Measurements from ENCODE around the gene RABL6. TPM values are rescaled to one million over a fixed set of nuclear protein-coding genes. Genes with fewer than 3 reads are reported as not detected.
A peak's percentile ranks its signal among the peaks of the same experiment; 100 is the strongest.
"Not testable (repeated sequence)": the region's sequence is repeated elsewhere in the genome, so short reads cannot be mapped to it uniquely, and the experiment has no call there.

RABL6 gene
- polyA plus RNA-seq, 4 donors = 56.6 to 76.5 (median 64.3) TPM

DNA sequence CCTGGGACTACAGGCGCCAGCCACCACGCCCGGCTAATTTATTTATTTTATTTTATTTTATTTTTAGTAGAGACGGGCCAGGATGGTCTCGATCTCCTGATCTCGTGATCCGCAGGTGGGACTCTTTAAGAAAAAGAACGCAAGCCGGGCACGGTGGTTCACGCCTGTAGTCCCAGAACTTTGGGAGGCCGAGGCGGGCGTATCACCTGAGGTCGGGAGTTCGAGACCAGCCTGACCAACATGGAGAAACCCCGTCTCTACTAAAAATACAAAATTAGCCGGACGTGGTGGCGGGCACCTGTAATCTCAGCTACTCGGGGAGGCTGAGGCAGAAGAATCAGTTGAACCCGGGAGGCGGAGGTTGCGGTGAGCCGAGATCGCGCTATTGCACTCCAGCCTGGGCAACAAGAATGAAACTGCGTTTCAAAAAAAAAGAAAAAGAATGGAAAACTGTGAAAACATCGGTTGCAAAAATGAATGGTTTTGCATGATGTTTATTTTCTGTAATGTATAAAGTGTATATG lies 59.2 kb downstream of the RABL6 start:
- DNase-seq (ENCODE audit: low read depth in 4 of 4, low spot score in 3 of 4) = not testable (repeated sequence)

DNA sequence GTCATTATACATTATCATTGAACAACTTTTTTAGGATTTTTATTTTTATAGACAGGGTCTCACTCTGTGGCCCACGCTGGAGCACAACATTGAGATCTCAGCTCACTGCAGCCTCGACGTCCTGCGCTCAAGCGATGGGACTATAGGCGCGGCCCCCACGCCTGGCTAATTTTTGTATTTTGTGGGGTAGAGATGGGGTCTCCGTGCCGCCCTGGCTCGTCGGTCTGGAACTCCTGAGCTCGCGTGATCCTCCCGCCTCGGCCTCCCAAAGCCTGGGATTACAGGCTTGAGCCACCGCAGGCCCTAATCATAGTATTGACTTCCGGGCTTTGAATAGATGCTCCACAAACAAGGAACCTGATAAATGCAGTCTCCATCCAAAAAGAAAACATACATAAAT lies 59.7 kb downstream of the RABL6 start:
- DNase-seq (ENCODE audit: low read depth in 4 of 4, low spot score in 3 of 4) = no peak

DNA sequence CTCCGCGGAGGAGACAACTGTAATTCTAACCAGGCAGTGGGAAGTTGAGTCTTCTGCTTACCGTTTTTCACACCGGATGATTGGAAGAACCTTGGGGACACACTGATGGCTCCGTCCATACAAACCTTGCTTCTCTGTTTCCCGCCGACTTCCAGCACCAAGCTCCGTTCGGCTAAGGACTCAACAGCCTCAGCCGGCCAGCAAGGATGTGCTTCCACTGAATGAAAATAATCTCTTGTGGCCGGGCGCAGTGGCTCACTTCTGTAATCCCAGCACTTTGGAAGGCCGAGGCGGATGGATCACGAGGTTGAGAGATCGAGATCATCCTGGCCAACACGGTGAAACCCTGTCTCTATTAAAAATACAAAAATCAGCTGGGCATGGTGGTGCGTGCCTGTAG lies 60.2 kb downstream of the RABL6 start:
- no peak for DNase-seq (ENCODE audit: low read depth in 4 of 4, low spot score in 3 of 4)

DNA sequence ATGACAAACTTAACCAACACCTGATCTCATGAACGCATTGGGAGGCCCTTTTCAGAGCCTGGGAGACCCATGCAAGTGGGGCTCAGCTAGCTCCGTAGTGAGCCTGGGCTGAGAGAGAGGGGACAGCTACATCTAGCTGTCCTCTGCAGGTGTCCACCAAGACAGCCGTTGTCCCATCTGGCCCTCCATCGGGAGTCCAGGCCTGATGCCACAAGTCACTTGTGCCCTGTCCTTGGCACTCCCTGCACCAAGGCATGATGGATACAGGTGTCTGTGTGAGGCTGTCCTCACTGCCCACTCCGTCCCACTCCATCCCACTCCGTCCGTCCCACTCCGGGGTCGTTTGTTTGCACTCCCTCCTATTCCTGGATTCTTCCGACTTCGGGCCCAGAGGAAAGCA lies 60.9 kb downstream of the RABL6 start:
- DNase-seq (ENCODE audit: low read depth in 4 of 4, low spot score in 3 of 4) = no peak

DNA sequence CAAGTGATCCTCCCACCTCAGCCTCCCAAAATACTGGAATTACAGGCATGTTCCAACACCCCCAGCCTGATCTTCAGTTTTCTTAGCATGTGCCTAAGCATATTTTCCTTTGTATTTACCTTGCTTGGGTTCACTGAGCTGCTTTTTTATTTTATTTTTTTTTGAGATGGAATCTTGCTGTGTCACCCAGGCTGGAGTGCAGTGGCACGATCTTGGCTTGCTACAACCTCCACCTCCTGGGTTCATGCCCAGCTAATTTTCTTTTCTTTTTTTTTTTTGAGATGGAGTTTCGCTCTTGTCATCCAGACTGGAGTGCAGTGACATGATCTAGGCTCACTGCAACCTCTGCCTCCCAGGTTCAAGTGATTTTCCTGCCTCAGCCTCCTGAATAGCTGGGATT lies 61.9 kb downstream of the RABL6 start:
- not testable (repeated sequence) for DNase-seq (ENCODE audit: low read depth in 4 of 4, low spot score in 3 of 4)

DNA sequence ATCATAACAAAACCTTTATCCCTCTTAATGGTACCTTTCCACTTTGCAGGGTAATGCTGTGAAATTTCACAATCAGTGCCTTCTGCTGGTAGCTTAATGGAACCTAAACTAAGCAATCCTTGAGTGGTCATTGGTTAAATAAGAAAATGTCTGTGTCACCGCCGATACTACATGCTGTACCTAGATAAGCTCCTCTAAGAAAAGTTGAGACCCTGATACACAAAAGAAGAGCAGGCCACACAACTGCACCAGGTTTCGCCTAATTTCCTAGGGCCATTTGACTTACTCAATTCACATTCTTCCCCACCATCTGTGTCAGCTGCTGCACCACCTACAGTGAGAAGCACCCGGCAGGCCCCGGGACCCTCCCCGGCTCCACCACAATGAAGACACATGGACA lies 67.4 kb downstream of the RABL6 start:
- no peak for DNase-seq (ENCODE audit: low read depth in 4 of 4, low spot score in 3 of 4)

DNA sequence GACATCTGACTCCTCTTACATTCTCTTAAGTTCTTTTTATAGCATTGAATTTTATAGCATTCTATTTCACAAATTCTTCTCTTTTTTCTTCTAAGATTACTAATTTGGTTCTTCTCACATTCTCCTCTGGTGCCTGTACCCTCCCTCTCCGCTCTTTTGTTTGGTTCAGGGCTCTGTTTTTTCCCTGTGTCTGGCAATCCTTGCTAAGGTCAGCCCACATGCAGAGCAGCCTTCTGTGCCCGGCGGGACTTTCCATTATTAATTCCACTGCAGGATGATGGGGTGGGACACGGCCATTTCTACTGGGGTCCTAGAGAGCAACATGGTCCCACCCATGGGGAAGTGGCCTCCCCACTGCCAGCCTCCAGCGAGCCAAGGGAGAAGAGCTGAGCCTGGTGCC lies 68.7 kb downstream of the RABL6 start:
- DNase-seq (ENCODE audit: low read depth in 4 of 4, low spot score in 3 of 4) = no peak

DNA sequence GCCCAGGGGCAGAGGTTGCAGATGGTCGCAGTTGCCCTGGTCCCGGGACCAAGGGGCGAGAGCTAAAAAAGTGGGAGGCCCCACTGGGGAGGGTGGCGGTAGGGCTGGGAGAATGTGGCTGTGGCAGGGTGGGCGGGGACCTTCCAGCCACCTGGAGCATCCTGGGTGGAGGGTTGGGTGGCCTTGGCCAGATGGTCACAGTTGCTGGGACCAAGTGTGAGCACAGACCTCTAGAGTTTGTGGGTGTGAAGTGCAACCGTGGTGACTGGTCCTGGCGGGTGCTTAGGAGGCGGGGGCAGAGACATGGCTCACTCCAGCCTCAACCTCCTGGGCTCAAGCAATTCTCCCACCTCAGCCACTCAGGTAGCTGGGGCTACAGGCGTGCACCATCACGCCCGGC lies 72.9 kb downstream of the RABL6 start:
- no peak for DNase-seq (ENCODE audit: low read depth in 4 of 4, low spot score in 3 of 4)

DNA sequence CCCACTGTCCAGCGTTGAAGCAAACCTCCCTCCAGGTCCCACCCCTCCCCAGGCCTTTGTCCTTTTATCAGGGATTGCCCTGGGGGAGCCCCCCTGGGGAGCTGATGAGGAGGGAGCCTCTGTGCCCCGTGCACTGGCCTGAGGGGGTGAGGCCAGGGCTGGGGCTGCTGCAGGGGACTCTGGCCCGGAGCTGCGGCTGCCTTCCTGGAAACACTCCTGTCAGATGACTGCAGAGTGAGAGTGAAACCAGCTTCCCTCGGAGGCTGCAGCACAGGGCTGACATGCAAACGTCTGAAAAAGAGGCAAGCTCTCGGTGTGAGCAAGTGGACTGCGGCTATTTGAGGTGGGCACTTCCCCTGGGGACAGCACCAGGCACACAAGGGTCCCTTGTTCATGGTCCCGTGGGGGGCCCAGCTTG lies 74.0 kb downstream of the RABL6 start:
- no peak for DNase-seq (ENCODE audit: low read depth in 4 of 4, low spot score in 3 of 4)

DNA sequence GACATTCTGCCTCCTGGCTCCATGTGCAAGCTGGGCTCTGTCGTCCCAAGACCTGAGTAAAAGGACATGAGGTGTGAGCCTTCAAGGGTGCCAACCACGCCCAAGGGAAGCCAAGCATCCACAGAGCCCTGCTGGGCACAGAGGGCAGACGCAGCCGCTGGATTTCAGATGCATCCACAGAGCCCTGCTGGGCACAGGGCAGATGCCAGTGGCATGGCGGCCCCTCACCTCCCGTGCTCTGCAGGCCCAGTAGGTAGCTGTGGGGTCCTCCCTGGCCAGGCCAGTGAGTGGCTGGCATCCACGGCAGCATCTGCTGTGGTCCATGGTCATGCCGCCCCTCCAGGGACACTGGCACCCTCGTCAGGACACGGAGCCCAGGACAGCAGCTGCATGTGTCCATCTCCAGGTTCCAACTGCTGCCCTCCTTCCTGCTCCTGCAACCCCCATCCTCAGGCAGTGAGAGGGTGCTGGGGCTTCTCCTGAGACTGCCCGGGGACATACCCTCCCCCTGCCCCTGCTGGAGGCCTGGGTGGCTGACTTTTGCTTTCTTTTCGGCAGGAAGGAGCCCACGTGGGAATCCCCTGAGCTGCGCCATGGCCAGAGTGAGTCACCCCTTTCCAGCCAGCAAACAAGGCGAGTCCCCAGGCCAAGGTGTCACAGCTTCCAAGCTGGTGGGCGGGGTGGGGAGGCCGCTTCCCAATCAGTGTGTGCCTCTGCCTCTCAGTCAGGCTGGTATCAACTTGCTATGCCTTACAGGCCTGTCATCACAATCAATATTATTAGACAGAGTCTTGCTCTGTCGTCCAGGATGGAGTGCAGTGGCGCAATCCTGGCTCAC lies 74.6 kb downstream of the RABL6 start:
- DNase-seq (ENCODE audit: low read depth in 4 of 4, low spot score in 3 of 4) = no peak

DNA sequence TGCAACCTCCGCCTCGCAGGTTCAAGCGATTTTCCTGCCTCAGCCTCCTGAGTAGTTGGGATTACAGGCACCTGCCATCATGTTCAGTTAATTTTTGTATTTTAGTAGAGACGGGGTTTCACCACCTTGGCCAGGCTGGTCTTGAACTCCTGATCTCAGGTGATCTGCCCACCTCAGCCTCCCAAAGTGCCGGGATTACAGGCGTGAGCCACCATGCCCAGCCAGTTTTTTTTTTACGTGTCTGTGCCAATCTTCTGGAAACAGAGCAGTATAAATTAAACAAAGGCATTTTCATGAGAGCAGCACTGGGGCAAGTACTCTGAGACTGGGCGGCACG lies 75.2 kb downstream of the RABL6 start:
- DNase-seq (ENCODE audit: low read depth in 4 of 4, low spot score in 3 of 4) = not testable (repeated sequence)

DNA sequence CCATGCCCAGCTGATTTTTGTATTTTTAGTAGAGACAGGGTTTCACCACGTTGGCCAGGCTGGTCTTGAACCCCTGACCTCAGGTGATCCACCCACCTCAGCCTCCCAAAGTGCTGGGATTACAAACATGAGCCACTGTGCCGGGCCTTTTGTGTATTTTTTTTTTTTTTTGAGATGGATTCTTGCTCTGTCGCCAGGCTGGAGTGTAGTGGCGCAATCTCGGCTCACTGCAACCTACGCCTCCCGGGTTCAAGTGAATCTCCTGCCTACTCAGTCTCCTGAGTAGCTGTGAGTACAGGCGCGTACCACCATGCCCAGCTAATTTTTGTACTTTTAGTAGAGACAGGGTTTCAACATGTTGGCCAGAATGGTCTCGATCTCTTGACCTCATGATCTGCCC lies 75.9 kb downstream of the RABL6 start:
- not testable (repeated sequence) for DNase-seq (ENCODE audit: low read depth in 4 of 4, low spot score in 3 of 4)

DNA sequence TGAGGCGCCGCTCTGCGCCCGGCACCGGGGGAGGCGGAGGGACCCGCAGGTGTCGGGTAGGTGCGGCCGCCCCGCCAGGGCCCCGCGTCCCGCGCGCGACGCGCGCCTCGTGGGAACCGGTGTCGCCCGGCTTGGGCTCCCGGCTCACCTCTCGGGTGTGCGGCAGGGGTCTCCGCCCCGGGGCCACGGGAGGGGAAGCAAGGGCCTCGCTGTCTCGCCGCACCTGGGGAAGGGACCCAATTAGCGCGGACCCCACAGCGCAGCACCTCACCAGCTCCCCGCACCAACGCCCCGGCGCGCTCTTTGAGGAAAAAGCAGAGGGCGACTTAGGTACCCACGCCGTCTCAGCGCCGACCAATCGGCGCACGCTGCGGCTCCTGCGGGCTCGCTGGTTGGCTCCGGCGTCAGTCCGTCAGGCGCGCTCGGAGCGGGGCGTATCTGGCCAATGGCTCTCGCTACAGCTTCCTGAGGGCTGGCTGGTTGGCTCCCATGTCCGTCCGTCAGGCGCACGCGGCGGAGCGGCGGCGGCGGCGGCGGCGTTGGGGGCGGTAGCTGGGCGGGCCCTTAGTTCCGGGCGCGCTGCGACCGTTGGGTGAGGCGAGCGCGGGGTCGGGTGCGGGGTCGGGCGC lies 78.3 kb downstream of the RABL6 start, which contains the start of gene TRAF2:
TRAF2 (plus strand) TSS at position 567 of the 629 bp plus-strand sequence. CDS start 12,225 bp downstream, outside the sequence.
- peak; percentile 95 to 97 (median 96) for DNase-seq (ENCODE audit: low read depth in 4 of 4, low spot score in 3 of 4)

DNA sequence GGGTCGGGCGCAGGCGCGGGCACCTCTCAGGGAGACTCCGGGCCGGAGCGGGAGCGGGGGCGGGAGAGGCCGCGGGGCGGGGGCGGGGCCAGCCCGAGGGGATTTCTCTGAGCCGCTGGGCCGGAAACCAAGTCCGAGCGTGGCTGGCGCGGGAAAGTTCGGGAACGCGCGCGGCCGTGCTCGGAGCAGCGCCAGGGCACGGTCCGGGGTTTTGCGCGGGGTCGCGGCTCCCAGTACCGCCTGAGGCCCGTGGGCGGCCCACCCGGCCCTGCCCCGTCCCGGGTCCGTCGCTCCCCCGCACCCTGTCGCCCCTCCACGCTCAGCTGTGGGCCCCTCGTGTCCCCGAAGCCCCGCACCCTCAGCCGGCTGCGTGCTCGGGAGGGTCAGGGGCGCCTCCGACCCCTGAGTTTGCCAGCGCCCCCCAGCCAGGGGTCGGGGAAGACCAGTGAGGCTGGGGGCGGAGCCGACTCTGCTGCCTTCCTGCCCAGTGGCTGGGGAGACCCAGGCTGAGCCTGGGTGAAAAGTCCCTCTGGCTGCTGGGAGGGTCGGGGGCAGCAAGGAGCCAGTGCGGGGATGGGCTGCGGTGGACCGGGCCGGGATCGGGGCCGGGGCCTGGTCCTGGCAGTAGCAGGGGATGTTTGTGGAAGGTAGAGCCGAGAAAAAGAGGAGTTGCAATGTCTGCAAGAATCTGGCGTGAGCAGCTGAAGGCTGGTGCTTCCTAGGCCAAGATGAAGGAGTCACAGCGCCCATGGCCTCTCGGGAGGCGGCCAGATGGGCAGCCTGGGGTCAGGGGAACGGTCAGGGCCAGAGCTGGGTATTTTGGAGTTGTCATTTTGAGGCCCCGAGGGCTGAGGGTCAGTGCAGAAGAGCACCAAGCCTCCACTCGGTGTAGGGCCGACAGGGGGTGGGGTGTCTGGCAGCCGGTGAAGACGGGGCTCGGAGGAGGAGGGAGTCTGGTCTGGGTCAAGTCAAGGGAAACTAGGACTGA lies 79.2 kb downstream of the RABL6 start:
- DNase-seq (ENCODE audit: low read depth in 4 of 4, low spot score in 3 of 4) = no peak

DNA sequence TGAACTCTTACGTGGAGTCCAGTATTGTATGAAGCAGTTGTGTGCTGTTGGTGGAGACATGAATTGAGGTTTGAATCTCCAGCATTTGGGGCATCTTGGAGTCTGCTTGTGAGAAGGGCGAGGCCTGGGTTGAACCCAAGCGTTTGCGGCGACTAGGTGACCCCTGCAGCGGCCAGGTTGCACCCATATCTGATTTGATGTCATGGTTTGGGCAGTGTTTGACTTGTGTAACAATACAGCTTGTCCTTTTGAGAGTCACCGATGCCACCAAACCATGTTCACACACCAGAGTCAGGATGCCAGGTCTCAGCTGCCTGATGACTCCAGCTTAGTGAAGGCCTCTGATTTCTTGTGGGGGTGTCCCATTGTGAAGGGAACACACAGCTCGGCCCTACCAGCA lies 80.7 kb downstream of the RABL6 start:
- DNase-seq (ENCODE audit: low read depth in 4 of 4, low spot score in 3 of 4) = no peak

DNA sequence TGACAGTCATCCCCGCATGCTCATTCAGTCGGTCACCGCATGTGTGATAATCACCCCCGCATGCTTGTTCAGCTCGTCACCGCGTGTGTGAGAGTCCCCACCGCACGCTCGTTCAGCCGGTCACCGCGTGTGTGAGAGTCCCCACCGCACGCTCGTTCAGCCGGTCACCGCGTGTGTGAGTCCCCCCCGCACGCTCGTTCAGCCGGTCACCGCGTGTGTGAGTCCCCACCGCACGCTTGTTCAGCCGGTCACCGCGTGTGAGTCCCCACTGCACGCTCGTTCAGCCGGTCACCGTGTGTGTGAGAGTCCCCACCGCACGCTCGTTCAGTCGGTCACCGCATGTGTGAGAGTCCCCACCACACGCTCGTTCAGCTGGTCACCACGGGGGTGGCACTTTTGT lies 82.1 kb downstream of the RABL6 start:
- DNase-seq (ENCODE audit: low read depth in 4 of 4, low spot score in 3 of 4) = no peak

DNA sequence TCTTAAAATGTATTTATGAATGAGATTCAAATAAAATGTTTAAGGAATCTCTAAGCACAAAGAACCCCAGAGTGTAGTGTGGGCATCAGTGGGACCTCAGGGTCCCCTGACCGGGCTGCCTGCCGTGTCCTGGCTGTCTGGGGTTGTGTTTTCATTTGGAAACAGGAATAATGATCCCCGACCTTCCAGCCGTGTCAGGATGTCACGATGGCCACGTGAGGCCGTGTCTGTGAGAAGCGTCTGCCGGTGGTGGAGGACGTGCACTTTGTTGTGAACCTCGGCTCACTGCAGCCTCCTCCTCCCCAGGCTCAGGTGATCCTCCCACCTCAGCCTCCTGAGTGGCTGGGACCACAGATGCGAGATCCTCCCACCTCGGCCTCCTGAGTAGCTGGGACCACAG lies 82.9 kb downstream of the RABL6 start:
- DNase-seq (ENCODE audit: low read depth in 4 of 4, low spot score in 3 of 4) = no peak
